Skeletal muscle satellite cell (primary cell): ENCODE measurements around the gene PCOLCE2.

Experiments used
- H3K27me3 ChIP-seq: 2 replicates; pipeline ENCODE4 v1.7.0; 2013; ENCODE audit warnings: low read length; ENCODE audit not compliant: control insufficient read depth, insufficient read depth
- H3K36me3 ChIP-seq: 2 replicates; pipeline ENCODE4 v1.7.0; 2013; ENCODE audit warnings: mild to moderate bottlenecking, control low read depth, low read length; ENCODE audit not compliant: insufficient read depth
- H3K4me1 ChIP-seq: 2 replicates; pipeline ENCODE4 v1.7.0; 2013; ENCODE audit warnings: low read length; ENCODE audit not compliant: control insufficient read depth, insufficient read depth
- H3K4me2 ChIP-seq: 2 replicates; pipeline ENCODE4 v1.7.0; 2013; ENCODE audit warnings: mild to moderate bottlenecking, low read length
- H3K4me3 ChIP-seq: 2 replicates; pipeline ENCODE4 v1.7.0; 2013; ENCODE audit warnings: low read length
- H3K9ac ChIP-seq: 2 replicates; pipeline ENCODE4 v1.7.0; 2013; ENCODE audit warnings: mild to moderate bottlenecking, low read depth, low read length, moderate library complexity
- H3K9me3 ChIP-seq: replicated peaks from 2 replicates; pipeline ENCODE4 v1.7.0; 2013; ENCODE audit warnings: mild to moderate bottlenecking, control low read depth, low read length

The PCOLCE2 gene

DNA sequence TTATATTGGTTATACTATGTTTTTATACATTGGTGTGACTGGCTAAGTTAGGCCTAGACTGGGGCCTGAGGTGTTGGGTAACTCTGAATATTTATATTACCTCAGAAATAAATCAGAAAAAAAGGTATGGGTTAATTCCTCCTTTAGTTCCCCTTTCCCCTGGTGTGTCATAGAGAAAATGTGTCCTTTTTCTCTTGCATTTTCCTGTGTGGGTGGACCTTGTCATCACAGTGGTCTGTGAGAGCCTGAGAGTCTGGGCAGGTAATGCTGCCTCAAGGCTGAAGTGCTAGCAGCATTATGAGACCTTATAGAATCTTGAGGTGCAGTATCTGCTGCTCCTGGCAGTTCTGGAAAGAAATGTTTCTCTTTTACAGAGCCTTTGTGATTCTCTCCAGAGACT, 69.7 kb downstream of the PCOLCE2 start:
- Histone ChIP-seq H3K36me3 (no peaks in the 10 kb centered on the region), H3K9me3 (no peaks in the 10 kb centered on the region), H3K4me3 (no peak overlapping the region), H3K4me1 (no peaks in the 10 kb centered on the region), H3K9ac (no peak overlapping the region), H3K27me3 (no peaks in the 10 kb centered on the region), H3K4me2 (no peak overlapping the region)

DNA sequence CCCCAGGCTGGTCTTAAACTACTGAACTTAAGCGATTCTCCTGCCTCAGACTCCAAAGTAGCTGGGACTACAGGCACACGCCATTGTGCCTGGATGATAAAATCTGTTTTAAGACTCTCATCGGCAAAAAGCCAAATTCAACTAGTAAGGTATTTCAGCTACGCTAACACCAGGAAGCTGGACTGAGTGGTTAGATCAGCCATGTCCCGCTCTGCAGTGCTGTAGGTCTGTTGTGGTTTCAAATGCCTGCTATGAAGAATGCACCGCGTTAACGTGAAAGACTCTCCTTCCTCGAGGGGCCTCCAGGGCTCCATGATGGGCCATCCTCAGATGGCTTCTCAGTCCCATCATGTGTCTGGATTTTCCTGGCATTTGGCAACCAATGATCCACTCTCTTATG, 70.2 kb downstream of the PCOLCE2 start:
- Histone ChIP-seq H3K4me1 (no peaks in the 10 kb centered on the region), H3K4me2 (no peak overlapping the region), H3K9ac (no peak overlapping the region), H3K9me3 (no peaks in the 10 kb centered on the region), H3K36me3 (no peaks in the 10 kb centered on the region), H3K27me3 (no peaks in the 10 kb centered on the region), H3K4me3 (no peak overlapping the region)

DNA sequence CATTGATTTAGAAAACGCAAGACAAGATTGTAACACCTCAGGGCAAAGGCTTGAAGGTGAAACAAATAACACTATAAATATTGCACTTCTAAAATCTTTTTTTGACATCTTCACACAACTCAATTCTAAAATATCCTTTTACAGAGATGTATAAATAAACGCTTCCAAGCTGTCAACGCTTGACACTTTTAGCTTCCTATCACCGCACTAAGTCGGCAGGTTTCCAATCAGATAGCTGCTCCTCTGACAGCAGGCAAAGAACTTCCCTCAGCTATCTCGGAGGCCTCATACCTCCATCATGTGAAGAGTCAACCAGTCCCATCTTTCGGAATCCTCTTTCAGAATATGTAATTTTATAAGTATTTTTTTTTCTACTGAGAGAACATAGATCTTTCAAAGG, 71.0 kb downstream of the PCOLCE2 start:
- no peak overlapping the region for H3K4me3 ChIP-seq
- H3K9ac ChIP-seq, result no peak overlapping the region
- no peaks in the 10 kb centered on the region for H3K9me3 ChIP-seq
- H3K4me1 ChIP-seq, result no peaks in the 10 kb centered on the region
- no peak overlapping the region for H3K4me2 ChIP-seq
- no peaks in the 10 kb centered on the region for H3K36me3 ChIP-seq
- no peaks in the 10 kb centered on the region for H3K27me3 ChIP-seq

DNA sequence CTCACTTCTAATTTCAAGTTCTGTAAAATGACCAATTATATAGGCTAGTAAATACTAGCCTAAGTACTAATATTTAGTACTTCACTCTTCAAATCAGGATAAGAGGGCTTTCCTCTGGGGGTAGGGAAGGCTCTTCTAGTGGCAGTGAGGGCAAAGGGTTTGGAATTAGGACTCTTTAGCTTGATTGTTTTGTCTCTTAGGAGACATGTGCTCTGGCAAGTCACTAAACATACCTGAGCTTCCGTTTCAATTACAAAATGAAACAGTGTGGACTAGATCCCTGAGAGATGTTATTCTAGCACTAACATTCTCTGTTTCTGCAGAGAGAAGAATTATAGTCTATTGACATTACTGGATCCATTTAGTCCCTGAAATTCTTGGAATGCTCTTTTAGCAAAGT, 71.5 kb downstream of the PCOLCE2 start:
- Histone ChIP-seq H3K9me3 (no peaks in the 10 kb centered on the region), H3K27me3 (no peaks in the 10 kb centered on the region), H3K4me2 (no peak overlapping the region), H3K36me3 (no peaks in the 10 kb centered on the region), H3K4me3 (no peak overlapping the region), H3K4me1 (no peaks in the 10 kb centered on the region), H3K9ac (no peak overlapping the region)

DNA sequence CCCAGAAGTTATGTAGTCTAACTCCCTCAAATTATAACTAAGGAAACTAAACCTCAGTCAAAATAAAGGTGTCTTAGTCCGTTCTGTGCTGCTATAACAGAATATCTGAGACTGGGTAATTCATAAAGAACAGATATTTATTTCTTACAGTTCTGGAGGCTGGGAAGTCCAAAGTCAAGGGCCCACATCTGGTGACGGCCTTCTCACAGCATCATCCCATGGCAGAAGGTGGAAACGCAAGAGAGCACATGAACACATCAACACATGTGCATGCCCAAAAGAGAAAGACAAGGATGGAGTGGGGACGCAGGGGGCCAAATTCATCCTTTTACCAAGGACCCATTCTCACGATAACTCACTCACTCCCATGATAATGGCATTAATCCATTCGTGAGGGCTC, 73.1 kb downstream of the PCOLCE2 start:
- Histone ChIP-seq H3K4me3 (no peak overlapping the region), H3K27me3 (no peaks in the 10 kb centered on the region), H3K4me1 (no peaks in the 10 kb centered on the region), H3K9ac (no peak overlapping the region), H3K36me3 (no peaks in the 10 kb centered on the region), H3K9me3 (no peaks in the 10 kb centered on the region), H3K4me2 (no peak overlapping the region)

DNA sequence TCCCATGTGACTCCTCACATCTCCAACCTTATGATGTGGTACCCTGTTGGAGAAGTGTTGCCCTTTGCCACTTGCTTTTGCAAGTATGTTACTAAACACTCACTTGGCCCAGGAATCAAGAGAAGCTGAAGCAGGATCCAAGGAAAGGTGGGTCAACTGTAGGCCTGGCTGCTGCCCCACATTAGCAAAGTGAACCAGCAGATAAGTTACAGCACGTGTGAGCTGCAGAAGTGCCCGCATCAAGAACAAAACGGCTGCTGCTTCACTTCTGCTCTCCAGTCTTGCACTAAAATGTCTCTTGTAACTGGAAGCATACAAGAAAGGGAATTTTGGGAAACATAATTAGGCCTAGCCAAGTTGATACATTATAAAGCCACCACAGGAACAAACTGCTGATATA, 79.6 kb downstream of the PCOLCE2 start:
- Histone ChIP-seq H3K4me1 (peaks cover 5% of the 10 kb centered on the region), H3K36me3 (no peaks in the 10 kb centered on the region), H3K4me2 (no peak overlapping the region), H3K27me3 (no peaks in the 10 kb centered on the region), H3K9ac (no peak overlapping the region), H3K4me3 (no peak overlapping the region), H3K9me3 (no peaks in the 10 kb centered on the region)

- Histone ChIP-seq H3K4me2 (no peak overlapping the region), H3K36me3 (no peaks in the 10 kb centered on the region), H3K4me3 (no peak overlapping the region), H3K4me1 (peaks cover 5% of the 10 kb centered on the region), H3K9ac (no peak overlapping the region), H3K9me3 (no peaks in the 10 kb centered on the region), H3K27me3 (no peaks in the 10 kb centered on the region)
Measured at GRCh38 chr3:142808103-142808917, 80.6 kb downstream of the PCOLCE2 start.

GRCh38 chr3:142802891-142803290, 86.0 kb downstream of the PCOLCE2 start:
- Histone ChIP-seq H3K4me2 (no peak overlapping the region), H3K4me1 (peaks cover under 1% of the 10 kb centered on the region), H3K27me3 (no peaks in the 10 kb centered on the region), H3K4me3 (no peak overlapping the region), H3K9ac (no peak overlapping the region), H3K9me3 (no peaks in the 10 kb centered on the region), H3K36me3 (no peaks in the 10 kb centered on the region)

- Histone ChIP-seq H3K4me1 (no peaks in the 10 kb centered on the region), H3K4me2 (no peak overlapping the region), H3K27me3 (no peaks in the 10 kb centered on the region), H3K9me3 (no peaks in the 10 kb centered on the region), H3K36me3 (no peaks in the 10 kb centered on the region), H3K4me3 (no peak overlapping the region), H3K9ac (no peak overlapping the region)
Measured at GRCh38 chr3:142801746-142802145, 87.1 kb downstream of the PCOLCE2 start.

DNA sequence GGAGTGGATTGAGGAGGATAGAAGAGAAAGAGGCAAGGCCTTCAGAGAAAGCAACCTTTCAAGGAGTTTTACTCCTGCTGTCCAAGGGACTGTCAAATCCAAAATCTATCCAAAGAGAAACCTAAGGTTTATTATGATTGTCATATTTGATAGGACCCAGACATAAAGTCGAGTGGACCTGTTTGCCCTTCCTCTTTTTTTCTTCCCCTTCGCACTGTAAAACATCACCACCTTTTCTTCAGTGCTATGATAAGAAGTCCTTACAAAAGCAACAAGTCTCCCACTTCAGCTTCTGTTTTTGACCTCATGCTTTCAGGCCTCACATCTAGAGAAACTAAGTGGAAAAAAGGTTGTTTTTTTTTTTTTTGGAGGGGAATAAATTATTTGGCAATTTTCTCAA, 92.1 kb downstream of the PCOLCE2 start:
- Histone ChIP-seq H3K9me3 (no peaks in the 10 kb centered on the region), H3K4me1 (no peaks in the 10 kb centered on the region), H3K4me3 (no peak overlapping the region), H3K27me3 (no peaks in the 10 kb centered on the region), H3K9ac (no peak overlapping the region), H3K4me2 (no peak overlapping the region), H3K36me3 (no peaks in the 10 kb centered on the region)

GRCh38 chr3:142795332-142795731, 93.6 kb downstream of the PCOLCE2 start:
- no peaks in the 10 kb centered on the region for H3K36me3 ChIP-seq
- no peak overlapping the region for H3K4me3 ChIP-seq
- no peaks in the 10 kb centered on the region for H3K9me3 ChIP-seq
- no peak overlapping the region for H3K9ac ChIP-seq
- H3K27me3 ChIP-seq, result no peaks in the 10 kb centered on the region
- no peak overlapping the region for H3K4me2 ChIP-seq
- no peaks in the 10 kb centered on the region for H3K4me1 ChIP-seq

DNA sequence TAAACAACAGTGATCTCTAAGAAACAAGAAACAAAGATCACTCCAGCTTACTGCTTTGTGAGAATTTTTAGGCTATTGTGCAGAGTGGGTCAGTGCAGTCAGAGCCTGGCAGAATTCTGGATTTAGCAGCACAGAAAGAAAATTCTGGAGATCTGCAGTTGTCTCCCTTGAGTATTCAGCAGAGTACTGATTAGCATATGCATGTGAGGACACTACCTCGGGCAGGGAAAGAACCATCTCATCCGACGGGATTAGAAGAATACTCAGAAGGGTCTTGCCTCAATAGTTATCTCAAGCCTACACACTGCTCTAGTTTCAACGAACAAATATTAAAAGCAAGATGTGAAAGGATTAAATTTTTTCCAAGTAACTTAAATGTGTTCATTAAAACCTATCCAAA, 94.4 kb downstream of the PCOLCE2 start:
- Histone ChIP-seq H3K4me1 (no peaks in the 10 kb centered on the region), H3K4me3 (no peak overlapping the region), H3K9me3 (no peaks in the 10 kb centered on the region), H3K4me2 (no peak overlapping the region), H3K9ac (no peak overlapping the region), H3K27me3 (no peaks in the 10 kb centered on the region), H3K36me3 (no peaks in the 10 kb centered on the region)
